ENCODE results near the gene KCNB1.

The KCNB1 gene

DNA sequence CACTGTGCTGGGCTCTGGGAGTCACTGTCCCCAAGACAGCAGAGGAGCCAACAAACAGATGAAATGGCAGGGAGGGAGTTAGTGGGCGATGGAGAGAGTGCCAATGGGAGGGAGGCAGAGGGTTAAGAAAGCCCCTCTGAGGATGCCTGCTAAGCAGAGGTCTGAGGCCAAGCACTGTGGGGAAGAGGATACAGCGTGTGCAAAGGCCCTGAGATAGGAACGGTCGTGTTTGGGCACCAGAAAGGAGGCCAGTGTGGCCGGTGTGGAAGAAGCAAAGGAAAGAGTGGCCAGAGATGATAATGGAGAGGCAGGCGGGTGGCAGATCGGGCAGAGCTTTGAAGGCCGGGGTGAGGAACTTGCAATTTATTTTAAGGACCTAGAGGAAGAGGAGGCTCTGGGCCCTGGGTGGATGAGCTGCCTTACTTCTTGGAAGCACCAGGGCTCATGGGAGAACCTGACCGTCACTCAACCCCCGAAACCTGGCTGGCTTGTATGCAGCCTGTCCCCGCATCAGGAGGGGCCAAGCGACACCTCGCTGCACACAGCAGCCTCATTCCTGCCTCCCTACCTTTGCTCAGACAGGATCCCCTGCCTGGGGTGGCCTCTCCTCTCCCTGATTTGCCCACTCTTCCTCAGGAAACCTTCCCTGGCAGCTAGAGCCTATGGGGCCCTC is 73.0 kb downstream of the KCNB1 start:
- no peak for DNase-seq (ENCODE audit: low spot score)

DNA sequence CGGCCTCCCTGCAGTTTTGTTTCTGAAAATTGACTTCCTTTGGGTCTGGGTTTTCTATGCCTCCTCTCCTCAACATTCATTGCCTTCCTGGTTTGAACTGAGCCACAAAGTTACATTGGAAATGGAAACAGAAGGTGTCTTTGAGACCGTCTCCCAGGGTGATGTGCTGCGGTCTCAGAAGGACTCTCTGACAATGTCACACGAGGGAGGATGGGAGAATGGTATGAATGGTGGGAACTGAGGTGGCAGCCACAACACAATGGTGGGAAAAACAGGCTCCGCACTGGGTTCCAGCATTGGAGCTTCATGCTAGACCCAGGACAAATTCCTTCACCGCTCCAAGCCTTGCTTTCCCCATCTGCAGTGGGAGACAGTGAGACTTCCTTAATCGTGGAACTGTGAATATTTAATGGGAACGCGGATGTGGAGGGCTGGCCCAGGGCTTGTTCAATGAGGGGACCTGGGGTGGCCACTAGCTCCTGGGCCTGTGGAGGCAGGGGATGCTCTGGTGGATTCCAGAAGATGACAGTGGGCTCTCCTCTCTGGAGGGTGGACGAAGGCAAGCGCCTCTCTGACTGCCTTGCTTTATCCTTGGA is 73.9 kb downstream of the KCNB1 start:
- no peak for DNase-seq (ENCODE audit: low spot score)

DNA sequence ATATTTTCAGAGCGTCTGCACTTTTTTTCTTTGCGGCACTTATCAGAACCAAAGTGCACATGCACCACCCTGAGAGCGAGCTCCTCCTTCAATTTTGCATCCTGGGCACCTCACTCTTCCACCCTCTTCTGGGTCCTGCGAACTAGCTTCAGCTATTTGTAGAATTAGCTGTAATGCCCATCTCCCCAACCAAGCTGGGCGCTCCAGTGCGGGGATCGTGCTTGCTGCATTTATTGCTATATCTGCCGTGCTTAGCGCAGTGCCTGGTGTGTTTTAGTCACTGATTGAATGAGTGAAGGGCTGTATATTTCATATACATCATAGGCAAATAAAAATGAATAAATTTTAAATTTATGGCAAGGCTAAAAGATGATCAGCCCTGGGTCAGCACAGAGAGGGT is 75.8 kb downstream of the KCNB1 start:
- no peak for DNase-seq (ENCODE audit: low spot score)

DNA sequence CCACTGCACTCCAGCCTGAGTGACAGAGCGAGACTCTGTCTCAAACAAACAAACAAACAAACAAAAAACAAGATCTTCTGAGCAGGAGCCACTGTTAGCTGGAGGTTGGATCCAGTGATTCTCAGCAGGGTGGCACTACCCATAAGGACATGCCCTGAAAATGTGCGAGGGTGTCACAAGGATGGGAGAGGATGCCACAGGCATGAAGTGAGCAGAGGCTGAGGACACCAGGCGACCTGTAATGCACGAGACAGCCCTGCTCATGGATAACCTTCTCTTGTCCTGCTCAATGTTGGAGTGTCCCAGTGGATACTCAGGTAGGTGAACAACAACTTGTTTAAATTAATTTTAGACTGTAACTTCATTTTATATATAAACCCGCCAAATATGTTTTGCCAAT is 76.8 kb downstream of the KCNB1 start:
- no peak for DNase-seq (ENCODE audit: low spot score)

DNA sequence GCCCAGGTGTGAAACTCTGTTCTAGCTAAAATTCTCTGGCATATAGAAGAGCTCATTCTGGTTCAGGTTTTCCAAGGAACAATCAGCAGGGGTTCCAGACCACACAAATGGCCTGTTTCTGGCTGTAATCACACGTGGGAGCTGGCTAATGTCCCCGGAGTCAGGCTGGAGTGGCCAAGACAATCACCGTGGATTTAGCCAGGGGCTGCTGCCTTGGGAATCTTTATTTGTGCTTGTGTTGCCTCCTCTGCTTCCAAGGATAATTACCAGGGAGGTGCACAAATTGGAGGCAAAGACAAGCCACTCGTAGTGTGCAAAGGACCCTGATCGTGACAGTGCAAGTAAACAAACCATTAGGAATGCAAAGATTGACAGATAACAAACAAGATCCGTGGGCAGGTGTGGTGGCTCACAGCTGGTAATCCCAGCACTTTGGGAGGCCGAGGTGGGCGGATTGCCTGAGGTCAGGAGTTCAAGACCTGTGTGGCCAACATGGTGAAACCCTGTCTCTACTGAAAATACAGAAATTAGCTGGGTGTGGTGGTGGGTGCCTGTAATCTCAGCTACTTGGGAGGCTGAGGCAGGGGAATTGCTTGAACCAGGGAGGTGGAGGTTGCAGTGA is 77.3 kb downstream of the KCNB1 start:
- no peak for DNase-seq (ENCODE audit: low spot score)

DNA sequence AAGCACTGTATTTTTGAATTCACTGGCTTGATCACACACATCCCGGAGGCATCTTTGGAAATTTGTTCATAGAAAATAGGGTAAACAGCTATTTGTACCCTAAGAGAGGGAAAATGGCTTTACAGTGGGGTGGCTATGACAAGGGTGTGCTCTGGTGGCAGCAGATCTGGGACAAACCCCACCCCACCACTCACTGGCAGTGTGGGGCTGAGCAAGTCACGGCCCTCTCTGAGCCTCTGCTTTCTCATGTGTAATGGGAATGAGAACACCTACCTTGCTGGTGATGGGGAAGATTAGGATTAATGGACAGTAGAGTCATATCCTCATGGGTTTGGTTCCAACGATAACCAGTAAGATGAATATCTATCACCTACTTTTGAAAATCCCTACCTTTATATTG is 78.0 kb downstream of the KCNB1 start:
- no peak for DNase-seq (ENCODE audit: low spot score)

DNA sequence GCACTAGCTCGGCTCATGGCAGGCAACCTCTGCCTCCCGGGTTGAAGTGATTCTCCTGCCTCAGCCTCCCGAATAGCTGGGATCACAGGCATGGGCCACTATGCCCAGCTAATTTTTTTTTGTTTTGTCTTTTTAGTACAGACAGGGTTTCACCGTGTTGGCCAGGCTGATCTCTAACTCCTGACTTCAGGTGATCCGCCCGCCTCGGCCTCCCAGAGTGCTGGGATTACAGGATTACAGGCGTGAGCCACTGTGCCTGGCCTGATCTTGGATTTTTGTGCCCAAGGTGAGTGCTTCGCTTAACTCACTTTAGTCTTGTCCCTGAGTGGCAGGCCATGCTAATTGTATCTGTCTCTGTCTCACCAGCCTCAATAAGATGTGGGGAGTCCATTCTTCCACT is 78.6 kb downstream of the KCNB1 start:
- no peak for DNase-seq (ENCODE audit: low spot score)

DNA sequence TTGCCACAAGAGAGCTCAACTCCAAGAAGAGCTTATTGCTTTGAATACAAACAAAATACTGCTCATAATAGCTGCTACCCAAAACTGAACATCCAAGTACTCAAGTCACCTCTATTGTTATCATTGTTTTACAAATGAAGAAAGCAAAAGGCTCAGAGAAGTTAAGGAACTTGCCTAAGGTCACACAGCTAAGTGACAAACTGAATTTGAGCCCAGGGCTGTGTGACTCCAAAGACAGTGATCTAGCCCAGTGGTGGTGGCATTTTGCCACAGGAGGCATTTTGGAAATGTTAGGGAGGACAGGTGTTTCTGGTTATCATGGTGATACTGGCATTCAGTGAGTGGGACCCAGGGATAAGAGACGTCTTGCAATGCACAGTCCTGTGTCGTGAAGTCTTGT is 79.5 kb downstream of the KCNB1 start:
- no peak for DNase-seq (ENCODE audit: low spot score)

DNA sequence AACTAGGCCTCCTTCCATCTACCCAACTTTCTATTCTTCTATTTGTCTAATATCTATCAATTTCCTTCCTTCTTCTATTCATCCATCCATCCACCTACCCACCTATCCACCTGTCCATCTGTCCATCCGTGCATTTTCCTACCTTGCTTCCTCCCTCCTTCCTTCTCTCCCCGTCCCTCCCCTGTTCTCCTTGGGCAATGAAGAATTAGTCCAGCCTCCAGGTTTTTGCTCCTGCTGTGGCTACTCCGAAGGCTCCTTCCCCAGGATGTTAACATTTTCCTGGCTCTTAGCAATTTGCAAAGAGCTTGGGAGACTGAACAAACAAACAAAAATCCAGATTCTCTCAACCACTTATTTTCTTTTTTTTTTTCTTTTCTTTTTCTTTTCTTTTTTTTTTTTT is 81.6 kb downstream of the KCNB1 start:
- no peak for DNase-seq (ENCODE audit: low spot score)

DNA sequence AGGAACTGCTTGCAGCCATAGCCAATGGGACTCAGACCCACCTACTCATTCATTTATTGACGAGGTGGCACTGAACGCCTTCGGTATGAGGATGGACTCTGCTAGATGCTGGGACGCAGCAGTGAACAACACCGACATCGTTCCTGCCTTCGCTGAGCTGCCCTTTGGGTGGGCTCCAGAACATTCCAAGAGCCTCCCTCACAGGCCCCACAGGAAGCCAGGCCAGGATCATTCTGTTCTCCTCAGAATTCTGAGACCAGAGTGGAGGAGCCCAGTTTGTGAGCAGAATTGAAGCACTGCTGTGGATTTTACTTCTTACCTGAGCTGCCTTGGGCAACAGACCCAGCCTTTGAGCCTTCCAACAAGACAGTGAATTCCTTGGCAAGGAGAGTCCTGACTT is 82.1 kb downstream of the KCNB1 start:
- DNase-seq (ENCODE audit: low spot score) = no peak

DNA sequence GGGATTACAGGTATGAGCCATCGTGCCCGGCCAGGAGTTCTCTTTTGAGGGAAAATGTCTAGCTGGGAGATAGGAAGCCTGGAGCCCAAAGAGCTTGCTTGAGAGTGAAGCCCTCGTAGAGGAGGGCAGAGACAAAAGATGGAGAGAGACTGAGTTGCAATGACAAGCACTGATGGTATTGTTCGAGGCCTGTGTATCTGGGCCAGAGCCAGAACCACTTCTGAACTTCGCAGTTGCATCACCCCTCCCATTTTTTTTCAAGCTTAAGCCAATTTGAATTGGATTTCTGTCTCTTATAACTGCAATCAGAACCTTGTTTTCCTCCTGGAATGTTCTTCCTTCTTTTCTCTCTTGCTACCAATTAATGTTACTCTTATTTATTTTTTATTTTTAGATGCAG is 83.1 kb downstream of the KCNB1 start:
- no peak for DNase-seq (ENCODE audit: low spot score)

DNA sequence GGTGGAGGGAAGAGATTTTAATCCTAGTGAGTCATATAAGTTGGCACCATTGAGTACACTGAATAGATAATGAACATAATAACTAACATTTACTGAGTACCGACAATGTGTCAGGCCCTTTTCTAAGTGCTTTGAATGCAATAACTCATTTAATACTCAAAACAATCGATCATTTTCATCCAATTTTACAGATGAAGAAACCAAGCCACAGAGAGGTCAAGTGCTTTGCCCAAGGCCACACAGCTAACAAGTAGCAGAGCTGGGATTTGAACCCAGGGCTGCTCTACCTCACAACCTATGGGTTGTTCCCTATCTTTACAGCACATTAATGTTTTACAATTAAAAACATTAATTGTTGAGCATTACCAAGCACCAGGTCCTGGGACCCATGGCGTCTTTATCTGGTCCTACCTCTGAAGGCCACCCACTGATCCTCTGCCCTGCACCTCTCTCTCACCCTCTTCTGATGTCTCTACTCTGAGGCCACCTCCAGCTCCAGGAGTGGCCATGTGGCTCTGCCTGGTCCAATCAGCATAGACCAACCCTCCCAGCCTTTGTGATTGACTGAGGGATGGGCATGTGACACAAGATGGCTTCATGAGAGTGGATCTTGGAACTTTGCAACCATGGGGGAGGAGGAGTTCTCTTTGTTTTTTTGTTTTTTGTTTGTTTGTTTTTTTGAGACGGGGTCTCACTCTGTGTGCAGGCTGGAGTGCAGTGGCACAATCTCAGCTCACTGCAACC is 83.9 kb downstream of the KCNB1 start:
- DNase-seq (ENCODE audit: low spot score) = no peak

DNA sequence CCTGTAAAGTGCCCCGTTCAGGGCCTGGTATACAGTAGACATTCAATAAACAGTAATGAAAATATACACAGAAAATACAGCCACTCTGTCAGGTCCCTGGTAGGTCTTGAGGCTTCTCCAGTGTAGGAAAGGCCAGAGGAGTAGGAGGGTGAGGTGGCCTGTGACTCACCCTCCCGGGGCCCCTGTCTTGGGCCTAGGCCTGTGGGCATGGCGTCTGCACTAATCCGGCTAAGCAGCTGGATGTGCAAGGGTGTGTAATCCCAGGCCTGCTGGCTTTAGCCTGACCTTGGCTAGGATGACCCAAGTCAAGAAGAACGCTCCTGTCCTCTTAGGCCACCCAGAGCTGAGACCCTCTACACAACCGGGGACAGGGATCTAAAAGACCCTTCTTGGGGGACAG is 84.9 kb downstream of the KCNB1 start:
- DNase-seq (ENCODE audit: low spot score) = no peak

DNA sequence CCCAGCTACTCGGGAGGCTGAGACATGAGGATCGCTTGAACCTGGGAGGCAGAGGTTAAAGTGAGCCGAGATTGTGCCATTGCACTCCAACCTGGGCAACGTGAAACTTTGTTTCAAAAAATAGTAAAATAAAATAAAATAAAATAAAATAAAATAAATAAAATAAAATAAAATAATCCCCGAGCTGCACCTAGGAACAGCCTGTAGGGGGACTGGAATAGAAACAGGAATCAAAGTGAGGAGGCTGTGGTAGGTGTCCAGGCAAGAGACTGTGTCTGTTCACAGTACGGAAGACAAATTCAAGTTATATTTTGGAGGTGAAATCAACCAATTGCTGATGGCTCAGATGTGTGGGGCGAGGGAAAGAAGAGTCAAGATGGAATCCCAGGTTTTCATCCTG is 86.2 kb downstream of the KCNB1 start:
- DNase-seq (ENCODE audit: low spot score) = no peak

DNA sequence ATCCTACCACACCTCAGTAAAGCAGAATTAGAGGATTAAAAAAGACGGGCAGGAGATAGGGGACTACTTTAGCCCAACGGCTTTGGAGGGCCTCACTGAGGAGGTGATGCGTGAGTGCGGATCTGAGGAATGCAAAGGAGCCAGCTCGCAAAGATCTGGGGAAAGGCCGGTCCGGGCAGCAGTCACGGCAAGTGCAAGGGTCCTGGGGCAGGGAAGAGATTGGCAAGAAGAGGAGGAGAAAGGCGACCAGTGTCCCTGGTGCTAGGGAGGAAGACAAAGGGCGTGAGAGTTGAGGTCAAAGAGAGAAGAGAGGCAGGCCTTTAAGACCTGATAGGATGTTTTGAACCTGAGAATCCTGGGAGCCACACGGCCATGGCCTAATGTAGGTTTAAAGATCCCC is 86.8 kb downstream of the KCNB1 start:
- DNase-seq (ENCODE audit: low spot score) = no peak

DNA sequence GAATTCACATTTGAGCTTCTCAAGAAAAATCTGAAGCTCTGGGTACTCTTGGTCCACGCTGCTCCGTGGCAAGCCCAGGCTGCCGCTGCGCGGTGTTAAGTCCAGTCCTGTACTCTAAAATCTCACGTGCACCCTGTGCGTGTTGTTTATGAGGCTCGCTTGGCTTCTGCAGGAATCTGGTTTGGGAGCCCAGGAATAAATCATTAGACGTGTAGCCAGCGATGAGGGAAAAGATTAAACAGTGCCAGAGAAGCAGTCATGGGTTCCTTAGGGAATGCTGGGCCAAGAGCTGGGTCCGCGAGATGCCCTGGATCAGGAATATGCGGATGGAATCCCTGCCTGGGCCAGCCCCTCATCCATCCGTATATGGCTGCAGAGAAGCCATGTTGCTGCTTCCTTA is 87.3 kb downstream of the KCNB1 start:
- DNase-seq (ENCODE audit: low spot score) = no peak

DNA sequence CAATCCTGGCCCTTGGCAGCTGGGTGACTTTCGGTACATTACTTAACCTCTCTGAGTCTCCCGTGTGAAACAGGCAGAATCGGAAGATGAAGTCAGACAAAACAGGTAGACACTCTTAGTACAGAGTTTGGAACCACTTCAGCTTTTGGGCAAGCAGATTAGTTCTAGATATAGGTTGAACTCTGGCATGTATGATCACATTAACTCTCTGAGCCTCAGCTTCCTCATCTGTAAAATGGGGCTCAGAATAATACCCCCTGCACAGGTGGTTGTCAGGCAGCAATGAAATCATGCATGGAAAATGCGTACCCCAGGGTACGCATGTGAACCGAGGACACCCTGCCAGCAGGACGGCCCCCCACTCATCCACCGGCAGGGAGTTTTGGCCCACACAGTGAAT is 87.7 kb downstream of the KCNB1 start:
- no peak for DNase-seq (ENCODE audit: low spot score)

DNA sequence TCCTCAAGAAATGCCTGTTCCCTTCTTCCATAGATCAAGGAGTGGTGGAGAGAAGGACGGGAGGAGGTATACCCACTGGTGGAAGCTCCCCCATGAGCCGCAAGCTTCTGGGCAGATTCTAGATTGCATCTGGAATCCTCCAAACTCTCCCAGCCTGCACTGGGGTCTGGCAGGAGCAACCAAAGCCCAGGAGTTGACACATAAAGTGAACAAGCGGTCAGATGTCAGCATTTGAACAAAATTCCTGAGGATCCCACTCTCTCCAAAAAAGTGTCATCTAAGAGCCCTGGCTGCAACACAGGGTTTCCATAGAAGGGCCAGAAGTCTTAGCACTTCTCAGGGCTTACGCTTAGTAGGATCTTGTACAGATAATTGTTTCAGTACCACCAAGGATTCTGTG is 88.2 kb downstream of the KCNB1 start:
- no peak for DNase-seq (ENCODE audit: low spot score)

DNA sequence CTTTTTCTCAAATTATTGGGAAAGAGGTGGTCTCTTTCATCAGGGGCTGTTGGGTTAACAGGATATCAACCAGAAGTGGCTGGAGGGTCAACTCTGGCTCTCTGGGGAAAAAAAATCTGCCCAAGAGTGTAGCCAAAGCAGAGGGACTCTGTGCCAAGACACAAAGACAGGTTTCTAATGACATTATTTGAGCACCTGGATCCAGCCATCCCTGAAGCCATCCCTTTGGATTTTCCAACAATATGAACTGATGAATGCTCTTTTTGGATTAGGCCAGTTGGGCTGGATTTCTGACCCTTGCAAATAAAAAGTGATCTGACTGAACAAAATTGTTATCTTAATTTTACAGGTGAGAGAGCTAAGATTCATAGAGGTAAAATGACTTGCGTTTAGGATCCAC is 88.7 kb downstream of the KCNB1 start:
- no peak for DNase-seq (ENCODE audit: low spot score)

DNA sequence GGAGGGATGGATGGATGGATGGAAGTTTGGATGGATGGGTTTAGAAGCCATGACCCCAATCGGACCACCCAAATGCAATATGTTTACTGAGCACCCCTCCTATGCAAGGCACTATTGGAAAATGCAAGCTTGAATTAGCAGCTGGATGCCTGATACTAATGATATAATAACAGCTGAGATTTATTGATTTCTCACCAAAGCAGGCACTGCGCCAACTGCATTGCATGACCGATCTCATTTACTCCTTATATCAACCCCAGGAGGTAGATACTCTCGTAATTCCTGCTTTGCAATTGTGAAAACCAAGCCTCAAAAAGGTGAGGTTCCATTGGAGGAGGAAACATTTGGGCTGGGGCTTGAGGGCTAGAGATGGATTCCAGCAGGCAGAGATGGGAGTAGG is 89.7 kb downstream of the KCNB1 start:
- no peak for DNase-seq (ENCODE audit: low spot score)

DNA sequence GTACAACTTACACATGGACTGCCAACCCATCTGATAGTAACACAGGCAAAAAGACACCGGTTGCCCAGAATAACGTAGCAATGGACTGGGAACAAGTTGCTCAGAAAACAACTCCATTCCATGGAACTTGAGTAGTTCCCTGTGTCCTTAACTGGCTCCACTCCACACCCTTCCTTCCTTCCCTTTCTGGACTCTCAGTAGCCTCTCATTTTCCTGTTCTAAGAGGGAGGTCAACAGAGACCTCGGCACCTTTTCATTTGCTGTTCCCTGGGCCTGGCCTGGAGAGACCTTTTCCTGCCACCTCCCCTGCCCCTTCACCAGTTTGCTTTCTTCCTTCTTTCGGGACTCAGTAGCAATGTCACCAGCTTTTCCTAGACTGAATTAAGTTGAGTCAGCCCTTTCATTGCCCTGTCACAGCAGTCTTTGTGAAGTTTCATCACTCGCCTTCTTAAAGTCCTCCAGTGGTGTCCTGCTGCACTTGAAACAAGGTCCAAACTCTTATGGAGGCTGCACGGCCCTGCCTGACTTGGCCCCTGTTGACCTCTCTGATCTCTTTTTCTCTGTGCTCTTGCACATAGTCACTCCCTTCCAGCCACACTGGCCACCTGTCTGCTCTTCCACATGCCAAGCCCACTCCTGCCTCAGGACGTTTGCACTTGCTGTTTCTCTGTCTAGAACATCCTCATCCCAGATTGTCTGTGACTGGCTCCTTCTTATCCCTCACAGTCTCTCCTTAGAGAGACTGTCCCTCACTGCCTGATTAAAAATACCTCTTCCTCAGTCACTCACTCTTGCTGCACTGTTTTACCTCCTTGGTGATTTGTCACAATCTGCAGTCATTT is 90.8 kb downstream of the KCNB1 start:
- DNase-seq (ENCODE audit: low spot score) = no peak

DNA sequence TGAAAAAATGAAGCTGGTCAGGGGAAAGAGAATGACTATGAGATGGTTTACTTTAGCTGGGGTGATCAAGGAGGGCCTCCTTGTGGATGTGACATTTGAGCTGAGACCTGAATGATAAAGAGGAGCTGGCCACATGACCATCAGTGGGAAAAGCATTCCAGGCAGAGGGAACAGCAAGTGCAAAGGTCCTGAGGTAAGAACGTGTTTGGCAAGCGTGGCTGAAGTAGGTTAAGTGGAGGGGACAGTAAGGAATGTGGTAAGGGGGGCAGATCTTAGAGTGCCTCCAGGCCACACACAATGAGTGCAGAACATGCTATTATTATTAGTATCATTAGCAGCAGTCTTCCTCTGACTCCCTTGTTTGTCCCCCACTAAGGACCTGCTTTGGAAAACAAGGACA is 92.6 kb downstream of the KCNB1 start:
- DNase-seq (ENCODE audit: low spot score) = no peak
